Adipocyte (in vitro differentiated cells): ENCODE data around the gene IFNA2.
"Not testable (repeated sequence)": the region's sequence is repeated elsewhere in the genome, so short reads cannot be mapped to it uniquely, and the experiment has no call there.

ENCODE experiments used
- DNase-seq: peaks from one replicate; pipeline ENCODE4 v3.0.0-alpha.2; 2015; ENCODE audit warnings: low read depth
- H3K27me3 ChIP-seq: replicated peaks from 2 replicates; pipeline ENCODE4 v1.7.0; 2013; ENCODE audit warnings: mild to moderate bottlenecking, low read length, moderate library complexity; ENCODE audit not compliant: control insufficient read depth, insufficient read depth
- H3K36me3 ChIP-seq: 2 replicates; pipeline ENCODE4 v1.7.0; 2013; ENCODE audit warnings: low read length, mild to moderate bottlenecking, moderate library complexity; ENCODE audit not compliant: control insufficient read depth, insufficient read depth, severe bottlenecking
- H3K4me1 ChIP-seq: 2 replicates; pipeline ENCODE4 v1.7.0; 2013; ENCODE audit warnings: mild to moderate bottlenecking, low read length, moderate library complexity; ENCODE audit not compliant: control insufficient read depth, insufficient read depth
- H3K4me3 ChIP-seq: 2 replicates; pipeline ENCODE4 v1.7.0; 2013; ENCODE audit warnings: mild to moderate bottlenecking, low read length, moderate library complexity
- H3K9ac ChIP-seq: 2 replicates; pipeline ENCODE4 v1.7.0; 2013; ENCODE audit warnings: mild to moderate bottlenecking, low read length, moderate library complexity
- H3K9me3 ChIP-seq: 2 replicates; pipeline ENCODE4 v1.7.0; 2013; ENCODE audit warnings: mild to moderate bottlenecking, low read length, moderate library complexity; ENCODE audit not compliant: control insufficient read depth

Gene IFNA2

DNA sequence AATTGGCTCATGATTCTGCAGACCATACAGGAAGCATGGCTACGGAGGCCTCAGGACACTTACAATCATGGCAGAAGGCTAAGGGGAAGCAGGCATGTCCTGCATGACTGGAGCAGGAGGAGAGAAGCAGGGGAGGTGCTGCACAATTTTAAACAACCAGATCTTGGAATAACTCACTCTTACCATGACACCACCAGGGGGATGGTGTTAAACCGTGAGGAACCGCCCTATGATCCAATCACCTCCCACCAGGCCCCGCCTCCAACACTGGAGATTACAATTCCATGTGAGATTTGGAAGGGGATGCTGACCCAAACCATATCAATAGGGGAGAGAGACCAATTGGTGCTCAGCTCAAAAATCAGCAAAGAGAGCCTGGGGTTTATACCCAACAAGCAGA lies 13.7 kb downstream of the IFNA2 start:
- DNase-seq, H3K27me3 ChIP-seq, H3K9ac ChIP-seq, H3K9me3 ChIP-seq, H3K4me3 ChIP-seq, H3K4me1 ChIP-seq, H3K36me3 ChIP-seq: not testable (repeated sequence)

GRCh38 chr9:21367957-21368356 lies 17.2 kb downstream of the IFNA2 start, which contains the start of gene IFNA13:
TSS of gene IFNA13 (minus strand) at chr9:21368057. CDS start at chr9:21368010, 47 bp downstream.
- no peaks in the 10 kb centered on the region for H3K36me3 ChIP-seq
- no peaks in the 10 kb centered on the region for H3K9me3 ChIP-seq
- peaks cover 3% of the 10 kb centered on the region for H3K27me3 ChIP-seq
- no peaks in the 10 kb centered on the region for H3K4me1 ChIP-seq
- H3K4me3 ChIP-seq = no peak within 1 kb of the TSS
- no peak for DNase-seq
- no peak within 1 kb of the TSS for H3K9ac ChIP-seq

- not testable (repeated sequence) for H3K36me3 ChIP-seq, H3K27me3 ChIP-seq, H3K9me3 ChIP-seq, DNase-seq, H3K4me3 ChIP-seq, H3K4me1 ChIP-seq, H3K9ac ChIP-seq
These were observed 18.0 kb downstream of the IFNA2 start for GRCh38 chr9:21367169-21367568.

- Histone ChIP-seq H3K4me3 (no peak overlapping the region), H3K9ac (no peak overlapping the region), H3K9me3 (no peaks in the 10 kb centered on the region), H3K27me3 (peaks cover 4% of the 10 kb centered on the region), H3K36me3 (no peaks in the 10 kb centered on the region), H3K4me1 (no peaks in the 10 kb centered on the region)
- no peak for DNase-seq
These were observed 22.9 kb downstream of the IFNA2 start for GRCh38 chr9:21362287-21362686.

- no peaks in the 10 kb centered on the region for H3K4me1 ChIP-seq
- H3K9ac ChIP-seq = no peak overlapping the region
- no peak overlapping the region for H3K4me3 ChIP-seq
- H3K36me3 ChIP-seq = no peaks in the 10 kb centered on the region
- H3K27me3 ChIP-seq = no peaks in the 10 kb centered on the region
- DNase-seq = peak; percentile 17
- H3K9me3 ChIP-seq = no peaks in the 10 kb centered on the region
These were observed 27.4 kb downstream of the IFNA2 start for GRCh38 chr9:21357479-21358460.

DNA sequence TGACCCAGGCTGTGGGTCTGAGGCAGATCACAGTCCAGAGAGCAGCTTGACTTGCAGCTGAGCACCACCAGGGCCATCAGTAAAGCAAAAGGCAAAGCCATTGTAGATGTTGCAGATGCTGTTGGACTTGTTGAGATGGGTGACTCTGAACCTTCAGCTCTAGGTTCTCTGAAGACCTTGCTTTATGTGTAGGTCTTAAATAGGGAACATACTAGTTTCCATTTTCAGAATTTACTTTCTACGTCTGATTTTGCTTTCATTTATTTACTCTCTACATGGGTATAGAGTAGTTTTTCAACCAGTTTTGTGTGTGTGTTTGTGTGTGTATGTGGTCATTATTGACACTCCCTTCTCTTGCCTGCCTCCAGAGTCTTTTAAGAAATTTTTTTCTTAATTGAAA lies 34.4 kb downstream of the IFNA2 start, which contains the start of gene IFNA6:
IFNA6 (minus strand) TSS at position 101 of the 400 bp plus-strand sequence; CDS start at position 101, 0 bp downstream.
- Histone ChIP-seq H3K9me3 (no peaks in the 10 kb centered on the region), H3K9ac (no peak within 1 kb of the TSS)

GRCh38 chr9:21348430-21348970 lies 36.7 kb downstream of the IFNA2 start:
- no peak for DNase-seq
- Histone ChIP-seq H3K27me3 (no peaks in the 10 kb centered on the region), H3K4me3 (no peak overlapping the region), H3K9ac (no peak overlapping the region), H3K9me3 (peaks cover 6% of the 10 kb centered on the region), H3K4me1 (no peaks in the 10 kb centered on the region), H3K36me3 (no peaks in the 10 kb centered on the region)

More for the DNA sequence above, 34.4 kb downstream of the IFNA2 start, which contains the start of gene IFNA6:
- H3K4me1 ChIP-seq = no peaks in the 10 kb centered on the region
- no peaks in the 10 kb centered on the region for H3K27me3 ChIP-seq
- no peaks in the 10 kb centered on the region for H3K36me3 ChIP-seq
- H3K4me3 ChIP-seq = no peak within 1 kb of the TSS
- no peak for DNase-seq

- Histone ChIP-seq H3K4me1 (no peaks in the 10 kb centered on the region), H3K36me3 (no peaks in the 10 kb centered on the region), H3K4me3 (no peak overlapping the region), H3K9ac (no peak overlapping the region), H3K27me3 (no peaks in the 10 kb centered on the region), H3K9me3 (peaks cover 11% of the 10 kb centered on the region)
- no peak for DNase-seq
These were observed 44.5 kb downstream of the IFNA2 start for GRCh38 chr9:21340735-21341134.

GRCh38 chr9:21336457-21336856 lies 48.7 kb downstream of the IFNA2 start:
- no peaks in the 10 kb centered on the region for H3K9me3 ChIP-seq
- H3K4me3 ChIP-seq = no peak overlapping the region
- no peak for DNase-seq
- H3K36me3 ChIP-seq = no peaks in the 10 kb centered on the region
- peaks cover 27% of the 10 kb centered on the region for H3K4me1 ChIP-seq
- H3K9ac ChIP-seq = no peak overlapping the region
- H3K27me3 ChIP-seq = no peaks in the 10 kb centered on the region

DNA sequence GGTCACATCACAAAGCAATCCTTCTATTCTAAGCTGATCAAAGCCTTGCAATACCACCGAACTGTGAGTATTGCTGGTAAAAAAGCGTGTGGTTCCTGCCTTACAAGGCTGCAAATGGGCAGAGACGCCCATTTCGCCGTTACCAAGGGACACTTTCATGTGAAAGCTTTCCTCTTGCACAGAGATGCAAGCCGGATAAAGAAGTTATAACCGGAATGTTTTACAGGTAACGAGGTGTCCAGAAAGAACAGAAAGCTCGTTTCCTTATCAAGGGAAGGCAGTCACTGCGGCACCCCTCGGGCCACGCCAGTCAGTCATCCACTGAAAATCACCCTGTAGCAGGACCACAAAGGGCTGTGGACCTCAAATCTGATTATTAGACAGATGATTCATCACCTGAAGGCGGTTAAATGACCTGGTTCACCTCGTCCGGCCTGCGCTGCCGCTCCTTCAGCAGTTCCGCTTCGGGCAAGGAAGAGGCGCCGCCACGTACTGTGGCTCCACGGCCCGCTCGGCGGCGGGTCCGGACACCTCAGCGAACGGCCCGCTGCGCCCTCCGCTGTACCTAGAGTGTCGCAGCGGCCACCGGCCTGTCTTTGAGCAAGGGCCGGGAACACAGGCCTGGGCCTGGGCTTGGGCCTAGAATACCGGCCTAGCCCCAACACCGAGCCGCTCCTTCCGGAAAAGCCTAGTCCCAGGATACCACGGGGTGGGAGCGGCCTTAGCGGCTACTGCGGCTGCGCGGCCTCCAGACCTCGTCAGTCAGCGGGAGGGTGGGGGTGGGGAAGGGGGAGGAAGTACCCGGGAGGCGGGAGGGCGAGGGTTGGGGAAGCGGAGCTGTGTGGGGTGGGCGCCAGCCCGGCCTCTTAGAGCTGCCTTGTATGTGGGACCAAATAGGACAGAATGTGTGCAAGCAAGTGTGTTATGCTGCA lies 50.2 kb downstream of the IFNA2 start, which contains the start of gene KLHL9:
KLHL9 (minus strand) TSS at position 704 of the 932 bp plus-strand sequence; CDS start at position 159, 545 bp downstream.
- H3K9ac ChIP-seq = peak within 1 kb of the TSS; percentile 99
- peak within 1 kb of the TSS; percentile 92 for H3K4me3 ChIP-seq
- no peaks in the 10 kb centered on the region for H3K9me3 ChIP-seq
- no peaks in the 10 kb centered on the region for H3K27me3 ChIP-seq
- no peaks in the 10 kb centered on the region for H3K36me3 ChIP-seq
- H3K4me1 ChIP-seq = peaks cover 42% of the 10 kb centered on the region
- DNase-seq = peak; percentile 98
